ENCODE measurements around the gene CNPPD1.
"Not testable (repeated sequence)": the region's sequence is repeated elsewhere in the genome, so short reads cannot be mapped to it uniquely, and the experiment has no call there.

The CNPPD1 gene

GRCh38 chr2:219207884-219208740 is 31.4 kb upstream of the CNPPD1 start:
- peak; percentile 21 for DNase-seq (ENCODE audit: low read depth)

GRCh38 chr2:219207134-219207883 is 30.6 kb upstream of the CNPPD1 start:
- peak; percentile 11 for DNase-seq (ENCODE audit: low read depth)

- DNase-seq (ENCODE audit: low read depth), result peak; percentile 91
Measured at GRCh38 chr2:219206328-219207133, 29.8 kb upstream of the CNPPD1 start, which contains the start of gene ZFAND2B. Gene ZFAND2B, plus strand, starts transcription at chr2:219206782. Its CDS starts 206 bp downstream, at chr2:219206988.

GRCh38 chr2:219205981-219206327 is 29.2 kb upstream of the CNPPD1 start:
- DNase-seq (ENCODE audit: low read depth), result no peak

GRCh38 chr2:219205165-219205538 is 28.4 kb upstream of the CNPPD1 start:
- DNase-seq (ENCODE audit: low read depth), result no peak

- no peak for DNase-seq (ENCODE audit: low read depth)
Measured at GRCh38 chr2:219204425-219205164, 27.9 kb upstream of the CNPPD1 start.

- not testable (repeated sequence) for DNase-seq (ENCODE audit: low read depth)
Measured at GRCh38 chr2:219201331-219201730, 24.6 kb upstream of the CNPPD1 start.

- not testable (repeated sequence) for DNase-seq (ENCODE audit: low read depth)
Measured at GRCh38 chr2:219200502-219201326, 24.0 kb upstream of the CNPPD1 start.

GRCh38 chr2:219199470-219200211 is 22.9 kb upstream of the CNPPD1 start:
- no peak for DNase-seq (ENCODE audit: low read depth)

GRCh38 chr2:219198974-219199373 is 22.2 kb upstream of the CNPPD1 start:
- no peak for DNase-seq (ENCODE audit: low read depth)

GRCh38 chr2:219197388-219197787 is 20.7 kb upstream of the CNPPD1 start:
- no peak for DNase-seq (ENCODE audit: low read depth)

GRCh38 chr2:219186754-219187456 is 10.2 kb upstream of the CNPPD1 start:
- DNase-seq (ENCODE audit: low read depth), result no peak

GRCh38 chr2:219184121-219184520 is 7.4 kb upstream of the CNPPD1 start:
- DNase-seq (ENCODE audit: low read depth), result no peak

GRCh38 chr2:219183151-219183772 is 6.5 kb upstream of the CNPPD1 start:
- DNase-seq (ENCODE audit: low read depth), result no peak

- no peak for DNase-seq (ENCODE audit: low read depth)
Measured at GRCh38 chr2:219182331-219183150, 5.8 kb upstream of the CNPPD1 start.

GRCh38 chr2:219181531-219181930 is 4.8 kb upstream of the CNPPD1 start:
- no peak for DNase-seq (ENCODE audit: low read depth)

GRCh38 chr2:219180961-219181360 is 4.2 kb upstream of the CNPPD1 start:
- DNase-seq (ENCODE audit: low read depth), result no peak

All from iris pigment epithelial cell (primary cell).